Glomerular endothelial cell (primary cell): ENCODE measurements around the gene ZNF581. TPM values are rescaled to one million over a fixed set of nuclear protein-coding genes. Genes with fewer than 3 reads are reported as not detected.

ENCODE experiments used
- DNase-seq: peaks from one replicate; pipeline ENCODE4 v3.0.0-alpha.2; 2011; ENCODE audit warnings: low read depth, low spot score; ENCODE audit errors: extremely low read depth
- total RNA-seq: library from RNA; depleted of rRNA; stranded (reverse); fragments of >200 nt; gene quantifications from 2 replicates; pipeline ENCODE4 v1.2.3, GENCODE V29; 2015

The ZNF581 gene
- total RNA-seq, 1 donor from 2014 or later, result 22.8 TPM

GRCh38 chr19:55677572-55678028 is 34.2 kb downstream of the ZNF581 start:
- no peak for DNase-seq

- DNase-seq, result no peak
Measured at GRCh38 chr19:55678121-55678671, 34.7 kb downstream of the ZNF581 start.

- DNase-seq, result no peak
Measured at GRCh38 chr19:55679343-55680257, 36.2 kb downstream of the ZNF581 start.

GRCh38 chr19:55680339-55681130 is 37.1 kb downstream of the ZNF581 start:
- no peak for DNase-seq

DNA sequence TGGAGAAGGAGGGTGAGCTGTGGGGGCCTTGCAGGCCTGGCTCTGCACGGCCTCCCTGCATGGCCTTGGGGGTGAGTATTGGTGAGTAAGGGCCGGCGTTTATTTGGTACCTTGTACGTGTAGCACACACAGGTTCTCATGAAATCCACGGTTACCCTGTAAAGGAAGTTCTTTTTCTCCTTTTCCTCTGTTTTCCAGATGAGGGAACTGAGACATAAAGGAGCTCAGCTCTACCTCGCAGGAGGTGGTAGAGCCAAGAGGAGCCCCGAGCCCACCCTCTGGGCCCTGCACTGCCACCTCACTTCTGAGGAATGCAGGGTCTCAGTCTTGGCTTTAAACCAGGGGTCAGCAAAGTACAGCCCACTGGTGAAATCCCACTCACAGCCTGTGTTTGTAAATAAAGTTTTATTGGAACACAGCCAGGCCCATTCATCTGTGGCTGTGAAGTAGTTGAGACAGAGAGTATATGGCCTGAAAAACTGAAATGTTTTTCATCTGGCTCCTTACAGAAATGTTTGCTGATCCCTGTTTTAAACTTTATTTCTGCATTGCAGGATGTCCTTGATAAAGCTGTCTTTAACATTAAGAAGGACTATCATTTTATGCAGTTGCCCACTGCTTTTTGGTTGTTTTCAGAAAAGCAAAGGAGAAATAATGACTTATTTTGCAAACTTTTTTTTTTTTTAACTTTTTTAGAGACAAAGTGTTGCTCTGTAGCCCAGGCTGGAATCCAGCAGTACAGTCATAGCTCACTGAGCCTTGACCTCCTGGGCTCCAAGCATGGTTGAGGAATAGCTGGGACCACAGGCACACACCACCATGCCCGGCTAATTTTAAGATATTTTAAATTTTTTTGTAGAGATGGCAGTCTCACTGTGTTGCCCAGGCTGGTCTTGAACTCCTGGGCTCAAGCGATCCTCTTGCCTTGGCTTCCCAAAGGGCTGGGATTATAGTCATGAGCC is 38.0 kb downstream of the ZNF581 start:
- no peak for DNase-seq

DNA sequence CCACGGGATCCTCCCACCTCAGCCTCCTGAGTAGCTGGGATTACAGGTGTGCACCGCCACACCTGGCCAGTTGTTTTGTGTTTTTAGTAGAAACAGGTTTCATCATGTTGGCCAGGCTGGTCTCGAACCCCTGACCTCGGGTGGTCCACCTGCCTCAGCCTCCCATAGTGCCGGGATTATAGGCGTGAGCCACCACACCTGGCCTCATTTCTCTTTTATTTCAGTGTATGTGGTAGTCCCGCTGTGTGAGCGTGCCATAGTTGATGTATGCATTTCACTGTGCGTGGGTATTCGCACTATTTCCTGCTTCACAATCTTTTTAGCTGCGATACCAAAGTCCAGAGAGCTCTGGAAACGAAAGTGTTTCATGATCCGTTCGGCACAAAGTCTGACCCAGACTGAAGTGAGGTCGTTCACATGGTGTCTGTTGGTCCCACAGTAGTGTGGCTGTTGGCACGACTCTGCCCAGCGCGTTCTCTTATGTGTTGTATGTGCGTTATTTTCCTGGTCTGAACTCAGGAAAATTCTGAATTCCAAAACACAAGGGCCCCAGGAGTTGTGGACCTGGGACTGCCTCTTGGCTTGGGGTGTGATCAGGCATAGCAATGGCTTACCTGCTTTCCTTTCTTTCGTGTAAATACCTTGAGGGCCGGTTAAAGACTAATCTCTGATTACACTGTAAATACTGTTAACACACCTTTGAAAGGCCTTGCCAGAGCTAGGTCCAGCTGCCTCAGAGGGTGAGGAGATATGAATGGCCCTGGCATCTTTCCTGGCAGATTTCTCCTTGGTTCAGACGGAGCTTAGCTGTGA is 40.2 kb downstream of the ZNF581 start:
- DNase-seq, result no peak

DNA sequence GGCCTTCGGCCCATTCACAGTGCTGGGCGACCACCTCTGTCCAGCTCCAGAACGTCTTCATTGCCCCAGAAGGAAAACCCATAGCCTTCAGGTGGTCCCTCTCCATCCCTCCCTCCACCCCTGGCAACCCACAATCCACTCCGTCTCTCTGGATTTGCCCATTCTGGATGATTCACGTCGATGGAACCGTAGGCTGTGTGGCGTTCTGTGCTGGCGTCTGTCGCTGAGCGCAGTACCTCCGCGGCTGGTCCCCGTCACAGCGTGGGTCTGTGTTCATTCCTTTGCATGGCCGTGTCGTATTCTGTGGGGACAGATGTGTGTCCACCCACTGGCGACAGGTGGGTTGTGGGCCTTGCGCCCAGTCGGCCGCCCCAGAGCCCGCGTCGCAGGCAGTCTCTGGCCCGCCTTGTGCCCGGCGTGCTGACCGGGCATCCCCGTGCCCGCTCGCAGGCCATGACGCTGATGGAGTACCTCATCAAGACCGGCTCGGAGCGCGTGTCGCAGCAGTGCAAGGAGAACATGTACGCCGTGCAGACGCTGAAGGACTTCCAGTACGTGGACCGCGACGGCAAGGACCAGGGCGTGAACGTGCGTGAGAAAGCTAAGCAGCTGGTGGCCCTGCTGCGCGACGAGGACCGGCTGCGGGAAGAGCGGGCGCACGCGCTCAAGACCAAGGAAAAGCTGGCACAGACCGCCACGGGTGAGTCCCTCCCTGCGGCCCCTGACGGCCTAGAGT is 41.7 kb downstream of the ZNF581 start:
- DNase-seq, result no peak

DNA sequence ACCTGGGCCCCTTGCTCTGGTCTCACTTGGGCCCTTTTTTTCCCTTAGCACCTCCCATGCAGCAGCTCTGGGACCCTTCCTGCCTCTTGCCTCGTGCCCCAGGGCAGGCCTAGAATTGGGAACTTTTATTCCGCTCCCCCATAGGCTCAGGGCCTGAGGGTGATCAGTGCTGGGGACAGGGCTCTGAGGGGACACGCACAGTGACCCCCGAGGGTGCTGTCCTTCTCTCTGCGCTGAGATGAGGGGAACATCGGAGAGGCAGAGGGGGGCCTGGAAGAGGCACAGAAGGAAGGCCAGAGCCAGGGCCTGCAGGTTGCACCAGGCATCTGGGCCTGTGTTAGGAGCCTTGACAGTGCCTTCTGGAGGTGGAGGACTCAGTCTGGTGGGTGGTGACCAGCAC is 42.3 kb downstream of the ZNF581 start:
- no peak for DNase-seq

DNA sequence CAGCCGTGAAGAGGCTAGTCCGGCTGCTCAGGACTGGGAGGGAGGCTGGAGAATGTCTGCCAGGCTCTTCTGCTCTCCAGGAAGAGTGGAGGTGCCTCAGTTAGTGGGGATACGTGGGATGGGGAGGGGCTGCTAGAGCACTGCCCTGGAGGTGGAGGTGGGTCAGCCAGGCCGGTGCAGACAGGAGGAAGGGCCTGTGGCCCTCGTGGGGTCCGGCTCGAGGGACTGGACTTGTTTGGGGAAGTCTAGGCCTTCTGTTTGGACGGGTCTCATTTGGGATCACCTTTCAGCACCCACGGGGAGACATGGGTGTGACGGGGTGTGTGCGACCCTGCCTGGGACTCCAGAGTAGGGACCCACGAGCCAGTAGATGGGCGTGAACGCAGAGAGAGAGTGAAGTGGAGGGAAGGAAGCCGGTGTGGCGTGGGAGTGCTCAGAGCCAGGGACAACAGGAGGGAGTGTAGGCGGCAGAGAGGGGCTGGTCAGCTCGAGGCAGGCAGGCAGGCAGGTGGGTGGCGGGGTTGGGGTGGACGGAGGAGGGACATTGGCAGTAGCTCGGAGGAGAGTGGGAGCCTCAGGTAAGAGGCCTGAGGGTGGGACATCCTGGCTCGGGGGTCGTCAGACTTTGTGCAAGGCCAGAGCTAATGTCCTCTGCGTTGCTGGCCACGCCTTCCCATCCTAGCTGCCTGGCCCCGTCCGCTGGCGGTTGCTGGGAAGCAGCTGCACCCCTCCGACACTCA is 43.0 kb downstream of the ZNF581 start:
- DNase-seq, result no peak

DNA sequence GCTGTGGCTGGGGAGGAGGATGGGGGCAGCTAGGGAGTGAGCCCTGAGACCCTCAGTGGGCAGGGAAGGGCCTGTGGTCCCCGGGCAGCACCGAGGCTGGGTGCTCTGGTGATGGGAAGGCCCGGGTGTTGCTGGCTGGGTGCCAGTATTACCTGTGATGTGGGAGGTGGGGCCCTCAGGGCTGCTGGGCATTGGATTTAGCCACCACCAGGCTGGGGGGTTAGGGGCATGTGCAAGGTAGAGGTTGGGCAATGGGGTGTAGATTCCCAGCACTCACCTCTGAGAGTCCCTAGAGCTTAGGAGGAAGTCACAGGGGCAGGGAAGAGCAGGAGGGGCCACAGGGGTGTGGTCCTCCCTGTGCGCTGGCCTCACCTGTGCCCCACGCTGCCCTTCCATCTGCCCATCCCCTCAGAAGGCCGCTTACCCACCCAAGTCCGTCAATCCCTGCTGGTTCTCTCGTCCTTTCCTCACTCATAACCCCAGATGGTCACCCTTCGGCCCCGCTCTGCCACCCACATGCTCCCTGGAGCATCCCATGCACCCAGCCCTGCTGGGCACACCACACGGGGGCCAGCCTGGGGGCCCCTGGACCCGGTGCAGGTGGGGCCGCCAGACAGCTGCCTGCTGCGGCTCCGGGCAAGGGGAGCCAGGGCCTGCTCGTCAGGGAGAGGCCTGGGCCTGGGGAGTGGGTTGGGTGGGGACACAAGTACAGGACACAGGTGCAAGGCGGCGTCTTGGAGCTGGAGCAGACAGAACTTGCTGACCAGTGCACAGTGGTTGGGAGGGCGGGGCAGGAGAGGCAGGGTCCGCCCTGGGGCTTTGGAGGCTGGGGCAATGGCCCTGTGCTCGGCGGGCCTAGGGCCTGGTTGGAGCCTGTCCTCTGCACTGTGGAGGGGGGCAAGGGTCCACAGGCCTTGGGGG is 44.1 kb downstream of the ZNF581 start:
- DNase-seq, result no peak

- DNase-seq, result no peak
Measured at GRCh38 chr19:55688422-55689218, 45.2 kb downstream of the ZNF581 start.

GRCh38 chr19:55689411-55690108 is 46.1 kb downstream of the ZNF581 start:
- no peak for DNase-seq

- no peak for DNase-seq
Measured at GRCh38 chr19:55690109-55690768, 46.8 kb downstream of the ZNF581 start.

GRCh38 chr19:55690769-55691545 is 47.5 kb downstream of the ZNF581 start:
- DNase-seq, result no peak
